GM23338 (cell line): ENCODE measurements around the gene TNNT2. TPM values are rescaled to one million over a fixed set of nuclear protein-coding genes. Genes with fewer than 3 reads are reported as not detected.

ENCODE experiments used
- ATAC-seq: fragments of 200-7000 bp; cut with Tn5 transposase; 3 replicates; pipeline ENCODE4 v1.9.1; 2020
- DNase-seq: peaks from one replicate; pipeline ENCODE4 v3.0.0-alpha.2; 2015; ENCODE audit warnings: low spot score
- H2AFZ ChIP-seq: fragments of 200-600 bp; sonication (generic); 2 replicates; pipeline ENCODE4 v1.8.0; 2016; ENCODE audit warnings: antibody characterized with exemption, mild to moderate bottlenecking, moderate library complexity
- H3F3A ChIP-seq: fragments of 200-600 bp; sonication (generic); replicated peaks from 2 replicates; pipeline ENCODE4 v1.8.0; 2017; ENCODE audit warnings: antibody characterized with exemption, mixed run types, low read depth
- H3K27ac ChIP-seq: fragments of 200-600 bp; sonication (generic); 2 replicates; pipeline ENCODE4 v1.6.1; 2016; ENCODE audit warnings: low read depth
- H3K27me3 ChIP-seq: fragments of 200-600 bp; sonication (generic); 2 replicates; pipeline ENCODE4 v1.8.0; 2016; ENCODE audit warnings: mild to moderate bottlenecking, mixed run types, moderate library complexity; ENCODE audit not compliant: insufficient read depth
- H3K36me3 ChIP-seq: fragments of 200-600 bp; sonication (generic); 2 replicates; pipeline ENCODE4 v1.8.0; 2016; ENCODE audit warnings: mild to moderate bottlenecking; ENCODE audit not compliant: insufficient read depth
- H3K4me1 ChIP-seq: fragments of 200-600 bp; sonication (generic); 2 replicates; pipeline ENCODE4 v1.8.0; 2016; ENCODE audit warnings: mild to moderate bottlenecking, moderate library complexity; ENCODE audit not compliant: insufficient read depth
- H3K4me2 ChIP-seq: fragments of 200-600 bp; sonication (generic); 2 replicates; pipeline ENCODE4 v1.7.1; 2017; ENCODE audit warnings: mixed run types
- H3K4me3 ChIP-seq: fragments of 200-600 bp; sonication (generic); 2 replicates; pipeline ENCODE4 v1.6.1; 2016; ENCODE audit warnings: mixed run types
- H3K79me2 ChIP-seq: fragments of 200-600 bp; sonication (generic); replicated peaks from 2 replicates; pipeline ENCODE4 v1.8.0; 2017; ENCODE audit warnings: mild to moderate bottlenecking; ENCODE audit not compliant: insufficient read depth
- H3K9me2 ChIP-seq: fragments of 200-600 bp; sonication (generic); 2 replicates; pipeline ENCODE4 v1.8.0; 2017; ENCODE audit not compliant: insufficient read depth
- H4K20me1 ChIP-seq: fragments of 200-600 bp; sonication (generic); replicated peaks from 2 replicates; pipeline ENCODE4 v1.8.0; 2017; ENCODE audit warnings: mild to moderate bottlenecking; ENCODE audit not compliant: insufficient read depth
- H3K27ac Mint-ChIP-seq: 2 replicates; pipeline ENCODE4 v1.8.0; 2020; ENCODE audit warnings: inconsistent platforms, mild to moderate bottlenecking, moderate library complexity, mixed read lengths
- H3K27me3 Mint-ChIP-seq: 3 replicates; pipeline ENCODE4 v1.8.0; 2022; ENCODE audit warnings: low read depth, mild to moderate bottlenecking, moderate library complexity, mixed read lengths, inconsistent platforms; ENCODE audit not compliant: insufficient read depth, poor library complexity
- H3K36me3 Mint-ChIP-seq: 3 replicates; pipeline ENCODE4 v1.8.0; 2021; ENCODE audit warnings: low read depth, mild to moderate bottlenecking, inconsistent platforms, moderate library complexity, mixed read lengths
- H3K4me1 Mint-ChIP-seq: 3 replicates; pipeline ENCODE4 v1.8.0; 2020; ENCODE audit warnings: mild to moderate bottlenecking, inconsistent platforms, mixed read lengths
- H3K4me3 Mint-ChIP-seq: 3 replicates; pipeline ENCODE4 v1.8.0; 2021; ENCODE audit warnings: moderate library complexity, mild to moderate bottlenecking, inconsistent platforms, mixed read lengths
- H3K9me3 Mint-ChIP-seq: 3 replicates; pipeline ENCODE4 v1.8.0; 2020; ENCODE audit warnings: moderate library complexity, mild to moderate bottlenecking, inconsistent platforms, mixed read lengths
- CREB1 ChIP-seq: fragments of 250-450 bp; sonication (Bioruptor Pico); IDR thresholded peaks from 2 replicates; pipeline ENCODE4 v1.5.0; 2020; ENCODE audit warnings: low read depth, mild to moderate bottlenecking, moderate library complexity
- EZH2phosphoT487 ChIP-seq: fragments of 200-600 bp; sonication (generic); IDR thresholded peaks from one replicate; pipeline ENCODE4 v1.8.1; 2018; ENCODE audit warnings: antibody characterized with exemption; ENCODE audit not compliant: unreplicated experiment
- NANOG ChIP-seq: IDR thresholded peaks from 2 replicates; pipeline ENCODE4 v1.6.1; 2016; ENCODE audit warnings: antibody characterized with exemption, borderline replicate concordance
- STAT1 ChIP-seq: IDR thresholded peaks from one replicate; pipeline ENCODE4 v1.6.1; 2016; ENCODE audit warnings: antibody characterized with exemption; ENCODE audit not compliant: unreplicated experiment
- polyA plus RNA-seq: library from polyadenylated mRNA; unstranded; fragments of >200 nt; fragmentation: Nextera tagmentation; extraction: Ambion mirVana; gene quantifications from 2 replicates; pipeline ENCODE4 v1.2.1, GENCODE V29; 2016
- total RNA-seq: library from RNA; depleted of rRNA; stranded (reverse); fragments of >200 nt; shearing (Covaris generic); gene quantifications from 2 replicates; pipeline ENCODE4 v1.2.3, GENCODE V29; 2014
- TF ChIP-seq, protein P1 (sequence below): fragments of 250-450 bp; sonication (Bioruptor Pico); IDR thresholded peaks from 2 replicates; pipeline ENCODE4 v1.5.0; 2020; ENCODE audit warnings: mild to moderate bottlenecking, moderate library complexity
- TF ChIP-seq, protein P2 (sequence below): IDR thresholded peaks from 2 replicates; pipeline ENCODE4 v1.6.1; 2016; ENCODE audit warnings: antibody characterized with exemption

TNNT2 gene
- total and polyA plus RNA-seq, 2 experiments from 2014 or later, result 7.5 to 19.1 TPM

DNA sequence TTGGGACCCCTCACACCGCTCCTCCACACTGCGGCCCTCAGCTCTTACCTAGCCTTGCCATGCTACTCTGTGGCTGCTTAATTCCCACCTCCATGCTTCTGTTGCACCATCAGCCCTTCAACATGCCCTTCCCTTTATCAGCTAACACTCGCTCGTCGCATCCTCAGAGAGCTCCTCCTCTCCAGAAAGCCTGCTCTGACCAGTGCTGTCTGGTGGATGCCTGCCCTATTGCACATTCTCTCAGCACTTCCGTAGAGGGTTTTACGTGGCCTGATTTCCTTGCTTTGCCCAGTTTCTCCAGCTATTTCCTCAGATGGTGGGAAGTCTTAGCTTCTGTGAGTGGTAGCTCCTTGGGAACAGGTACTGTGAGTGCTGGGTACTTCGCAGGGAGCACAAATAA lies 32.0 kb upstream of the TNNT2 start:
- H3K79me2 ChIP-seq, result no peaks in the 10 kb centered on the region
- H3K27me3 Mint-ChIP-seq, result peaks cover 9% of the 10 kb centered on the region
- no peaks in the 10 kb centered on the region for H3K36me3 ChIP-seq
- no peak overlapping the region for H3K4me3 Mint-ChIP-seq
- no peak overlapping the region for H2AFZ ChIP-seq
- no peak for TF ChIP-seq STAT1
- TF ChIP-seq, protein P1, sequence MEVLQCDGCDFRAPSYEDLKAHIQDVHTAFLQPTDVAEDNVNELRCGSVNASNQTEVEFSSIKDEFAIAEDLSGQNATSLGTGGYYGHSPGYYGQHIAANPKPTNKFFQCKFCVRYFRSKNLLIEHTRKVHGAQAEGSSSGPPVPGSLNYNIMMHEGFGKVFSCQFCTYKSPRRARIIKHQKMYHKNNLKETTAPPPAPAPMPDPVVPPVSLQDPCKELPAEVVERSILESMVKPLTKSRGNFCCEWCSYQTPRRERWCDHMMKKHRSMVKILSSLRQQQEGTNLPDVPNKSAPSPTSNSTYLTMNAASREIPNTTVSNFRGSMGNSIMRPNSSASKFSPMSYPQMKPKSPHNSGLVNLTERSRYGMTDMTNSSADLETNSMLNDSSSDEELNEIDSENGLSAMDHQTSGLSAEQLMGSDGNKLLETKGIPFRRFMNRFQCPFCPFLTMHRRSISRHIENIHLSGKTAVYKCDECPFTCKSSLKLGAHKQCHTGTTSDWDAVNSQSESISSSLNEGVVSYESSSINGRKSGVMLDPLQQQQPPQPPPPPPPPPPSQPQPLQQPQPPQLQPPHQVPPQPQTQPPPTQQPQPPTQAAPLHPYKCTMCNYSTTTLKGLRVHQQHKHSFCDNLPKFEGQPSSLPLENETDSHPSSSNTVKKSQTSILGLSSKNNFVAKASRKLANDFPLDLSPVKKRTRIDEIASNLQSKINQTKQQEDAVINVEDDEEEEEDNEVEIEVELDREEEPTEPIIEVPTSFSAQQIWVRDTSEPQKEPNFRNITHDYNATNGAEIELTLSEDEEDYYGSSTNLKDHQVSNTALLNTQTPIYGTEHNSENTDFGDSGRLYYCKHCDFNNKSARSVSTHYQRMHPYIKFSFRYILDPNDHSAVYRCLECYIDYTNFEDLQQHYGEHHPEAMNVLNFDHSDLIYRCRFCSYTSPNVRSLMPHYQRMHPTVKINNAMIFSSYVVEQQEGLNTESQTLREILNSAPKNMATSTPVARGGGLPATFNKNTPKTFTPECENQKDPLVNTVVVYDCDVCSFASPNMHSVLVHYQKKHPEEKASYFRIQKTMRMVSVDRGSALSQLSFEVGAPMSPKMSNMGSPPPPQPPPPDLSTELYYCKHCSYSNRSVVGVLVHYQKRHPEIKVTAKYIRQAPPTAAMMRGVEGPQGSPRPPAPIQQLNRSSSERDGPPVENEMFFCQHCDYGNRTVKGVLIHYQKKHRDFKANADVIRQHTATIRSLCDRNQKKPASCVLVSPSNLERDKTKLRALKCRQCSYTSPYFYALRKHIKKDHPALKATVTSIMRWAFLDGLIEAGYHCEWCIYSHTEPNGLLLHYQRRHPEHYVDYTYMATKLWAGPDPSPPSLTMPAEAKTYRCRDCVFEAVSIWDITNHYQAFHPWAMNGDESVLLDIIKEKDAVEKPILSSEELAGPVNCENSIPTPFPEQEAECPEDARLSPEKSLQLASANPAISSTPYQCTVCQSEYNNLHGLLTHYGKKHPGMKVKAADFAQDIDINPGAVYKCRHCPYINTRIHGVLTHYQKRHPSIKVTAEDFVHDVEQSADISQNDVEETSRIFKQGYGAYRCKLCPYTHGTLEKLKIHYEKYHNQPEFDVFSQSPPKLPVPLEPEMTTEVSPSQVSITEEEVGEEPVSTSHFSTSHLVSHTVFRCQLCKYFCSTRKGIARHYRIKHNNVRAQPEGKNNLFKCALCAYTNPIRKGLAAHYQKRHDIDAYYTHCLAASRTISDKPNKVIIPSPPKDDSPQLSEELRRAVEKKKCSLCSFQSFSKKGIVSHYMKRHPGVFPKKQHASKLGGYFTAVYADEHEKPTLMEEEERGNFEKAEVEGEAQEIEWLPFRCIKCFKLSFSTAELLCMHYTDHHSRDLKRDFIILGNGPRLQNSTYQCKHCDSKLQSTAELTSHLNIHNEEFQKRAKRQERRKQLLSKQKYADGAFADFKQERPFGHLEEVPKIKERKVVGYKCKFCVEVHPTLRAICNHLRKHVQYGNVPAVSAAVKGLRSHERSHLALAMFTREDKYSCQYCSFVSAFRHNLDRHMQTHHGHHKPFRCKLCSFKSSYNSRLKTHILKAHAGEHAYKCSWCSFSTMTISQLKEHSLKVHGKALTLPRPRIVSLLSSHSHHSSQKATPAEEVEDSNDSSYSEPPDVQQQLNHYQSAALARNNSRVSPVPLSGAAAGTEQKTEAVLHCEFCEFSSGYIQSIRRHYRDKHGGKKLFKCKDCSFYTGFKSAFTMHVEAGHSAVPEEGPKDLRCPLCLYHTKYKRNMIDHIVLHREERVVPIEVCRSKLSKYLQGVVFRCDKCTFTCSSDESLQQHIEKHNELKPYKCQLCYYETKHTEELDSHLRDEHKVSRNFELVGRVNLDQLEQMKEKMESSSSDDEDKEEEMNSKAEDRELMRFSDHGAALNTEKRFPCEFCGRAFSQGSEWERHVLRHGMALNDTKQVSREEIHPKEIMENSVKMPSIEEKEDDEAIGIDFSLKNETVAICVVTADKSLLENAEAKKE, result no peak
- TF ChIP-seq NANOG, result no peak
- TF ChIP-seq EZH2phosphoT487, result no peak
- H3K27ac Mint-ChIP-seq, result no peak overlapping the region
- peaks cover 4% of the 10 kb centered on the region for H3K4me1 Mint-ChIP-seq
- DNase-seq, result no peak
- H3F3A ChIP-seq, result no peaks in the 10 kb centered on the region
- no peaks in the 10 kb centered on the region; the same call in 2 of the 3 replicates for H3K9me3 Mint-ChIP-seq
- no peaks in the 10 kb centered on the region for H3K9me2 ChIP-seq
- no peak overlapping the region for H3K4me2 ChIP-seq
- no peak overlapping the region for H3K4me3 ChIP-seq
- no peak overlapping the region for H3K27ac ChIP-seq
- H3K36me3 Mint-ChIP-seq, result no peaks in the 10 kb centered on the region
- H3K4me1 ChIP-seq, result no peaks in the 10 kb centered on the region
- ATAC-seq, result no peak
- no peaks in the 10 kb centered on the region for H4K20me1 ChIP-seq
- H3K27me3 ChIP-seq, result no peaks in the 10 kb centered on the region

DNA sequence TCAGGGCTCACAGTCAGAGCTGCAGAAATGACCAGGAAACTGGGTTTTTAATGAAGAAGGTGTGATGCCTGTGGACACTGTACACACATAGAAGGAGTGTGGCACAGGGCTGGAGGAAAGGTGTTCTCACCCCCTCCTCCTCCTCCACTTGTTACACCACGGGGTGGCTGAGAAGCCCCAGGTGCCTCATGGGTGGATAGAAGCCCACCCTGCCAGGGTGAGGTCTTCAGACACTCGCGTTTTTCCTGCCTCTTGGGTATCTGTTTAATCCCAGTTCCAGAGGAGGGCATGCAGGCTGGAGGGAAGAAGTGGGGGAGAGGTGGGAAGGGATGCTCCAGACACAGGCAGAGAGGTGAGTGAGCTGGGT lies 31.3 kb upstream of the TNNT2 start:
- H3K27ac ChIP-seq, result no peak overlapping the region
- no peaks in the 10 kb centered on the region; the same call in 2 of the 3 replicates for H3K9me3 Mint-ChIP-seq
- H3K4me2 ChIP-seq, result no peak overlapping the region
- peaks cover 5% of the 10 kb centered on the region for H3K4me1 Mint-ChIP-seq
- ATAC-seq (no peak), DNase-seq (no peak)
- H3K4me1 ChIP-seq, result no peaks in the 10 kb centered on the region
- H3K4me3 ChIP-seq, result no peak overlapping the region
- no peaks in the 10 kb centered on the region for H3K79me2 ChIP-seq
- no peaks in the 10 kb centered on the region for H3K36me3 ChIP-seq
- H2AFZ ChIP-seq, result no peak overlapping the region
- H3K27ac Mint-ChIP-seq, result no peak overlapping the region
- H3K4me3 Mint-ChIP-seq, result no peak overlapping the region
- peaks cover 9% of the 10 kb centered on the region for H3K27me3 Mint-ChIP-seq
- no peaks in the 10 kb centered on the region for H4K20me1 ChIP-seq
- H3K27me3 ChIP-seq, result no peaks in the 10 kb centered on the region
- no peaks in the 10 kb centered on the region for H3F3A ChIP-seq
- no peaks in the 10 kb centered on the region for H3K36me3 Mint-ChIP-seq
- no peaks in the 10 kb centered on the region for H3K9me2 ChIP-seq
- TF ChIP-seq CREB1 (CRISPR knock-in tag) (no peak), NANOG (no peak)
- TF ChIP-seq, protein P1, result no peak
- TF ChIP-seq, protein P2, sequence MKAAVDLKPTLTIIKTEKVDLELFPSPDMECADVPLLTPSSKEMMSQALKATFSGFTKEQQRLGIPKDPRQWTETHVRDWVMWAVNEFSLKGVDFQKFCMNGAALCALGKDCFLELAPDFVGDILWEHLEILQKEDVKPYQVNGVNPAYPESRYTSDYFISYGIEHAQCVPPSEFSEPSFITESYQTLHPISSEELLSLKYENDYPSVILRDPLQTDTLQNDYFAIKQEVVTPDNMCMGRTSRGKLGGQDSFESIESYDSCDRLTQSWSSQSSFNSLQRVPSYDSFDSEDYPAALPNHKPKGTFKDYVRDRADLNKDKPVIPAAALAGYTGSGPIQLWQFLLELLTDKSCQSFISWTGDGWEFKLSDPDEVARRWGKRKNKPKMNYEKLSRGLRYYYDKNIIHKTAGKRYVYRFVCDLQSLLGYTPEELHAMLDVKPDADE, result no peak
